DND-41 (cell line): ENCODE results near the gene TTF1.

Source experiments
- CTCF ChIP-seq: IDR thresholded peaks from 2 replicates; pipeline ENCODE4 v1.5.1; 2012; ENCODE audit warnings: borderline replicate concordance, low read length, moderate library complexity, mild to moderate bottlenecking; ENCODE audit not compliant: poor library complexity, severe bottlenecking; ENCODE audit errors: extremely low read depth
- EZH2 ChIP-seq: IDR thresholded peaks from 3 replicates; pipeline ENCODE4 v1.6.1; 2012; ENCODE audit warnings: borderline replicate concordance, low read depth, mild to moderate bottlenecking, moderate library complexity, low read length, inconsistent platforms; ENCODE audit not compliant: severe bottlenecking

- TF ChIP-seq CTCF = no peak
- TF ChIP-seq EZH2 = no peak
Observed at GRCh38 chr9:132354637-132355355, 51.8 kb downstream of the TTF1 start, which contains the start of gene SETX.
